Measurements from ENCODE around the gene CUX1. TPM values are rescaled to one million over a fixed set of nuclear protein-coding genes. Genes with fewer than 3 reads are reported as not detected.
A peak's percentile ranks its signal among the peaks of the same experiment; 100 is the strongest.

The CUX1 gene
- total and polyA plus RNA-seq, 2 of the 13 experiments (the other 11 are each of a cell fraction or from before 2014, with no cell fraction given), result 13.7 to 14.9 TPM

- TF ChIP-seq ARID5B (CRISPR knock-in tag; IDR thresholded peaks at IDR 0.05) (no peak; the same call in none of the 2 replicates), TFAP4 (IDR thresholded peaks at IDR 0.05; ENCODE audit: borderline replicate concordance, low read depth) (peak; percentile 64; the same call in 1 of the 2 replicates), ZNF558 (CRISPR knock-in tag; IDR thresholded peaks at IDR 0.05; ENCODE audit: borderline replicate concordance) (no peak), NCOR1 (IDR thresholded peaks at IDR 0.05; ENCODE audit: borderline replicate concordance, low read length) (peak; percentile 27; the same call in 1 of the 2 replicates), ZBTB21 (CRISPR knock-in tag; IDR thresholded peaks at IDR 0.05) (peak; percentile 57; the same call in 1 of the 2 replicates), PRDM10 (CRISPR knock-in tag; IDR thresholded peaks at IDR 0.05; ENCODE audit: low read depth) (peak; percentile 35; the same call in 1 of the 2 replicates), TOPORS (CRISPR knock-in tag; IDR thresholded peaks at IDR 0.05) (no peak), RFXANK (CRISPR knock-in tag; IDR thresholded peaks at IDR 0.05) (no peak), EP300 (IDR thresholded peaks at IDR 0.05; ENCODE audit: low read depth in 2 of 2, low read length in 2 of 2) (no peak), EP300 (CRISPR knock-in tag; IDR thresholded peaks at IDR 0.05; ENCODE audit: borderline replicate concordance) (no peak), KMT2B (CRISPR knock-in tag; IDR thresholded peaks at IDR 0.05) (peak; percentile 60), SRSF9 (IDR thresholded peaks at IDR 0.05; ENCODE audit: borderline replicate concordance, insufficient read depth, low read depth, low read length, poor library complexity, severe bottlenecking) (no peak), HIVEP1 (CRISPR knock-in tag; IDR thresholded peaks at IDR 0.05) (peak; percentile 7; the same call in 1 of the 2 replicates), FOXP1 (IDR thresholded peaks at IDR 0.05) (no peak), FOXP1 (CRISPR knock-in tag; IDR thresholded peaks at IDR 0.05) (no peak), SP4 (CRISPR knock-in tag; IDR thresholded peaks at IDR 0.05) (peak; percentile 51; the same call in 1 of the 2 replicates), HBP1 (CRISPR knock-in tag; IDR thresholded peaks at IDR 0.05; ENCODE audit: low read depth) (peak; percentile 44; the same call in 1 of the 2 replicates), HNRNPH1 (optimal IDR thresholded peaks at IDR 0.05; ENCODE audit: low read depth, low read length) (no peak), ZNF781 (CRISPR knock-in tag; IDR thresholded peaks at IDR 0.05; ENCODE audit: borderline replicate concordance, not compliant biosample characterization) (peak; percentile 77)
Measured at GRCh38 chr7:101856473-101857357, 39.3 kb downstream of the CUX1 start (continued).
